ENCODE data around the gene GADL1.

- no peak for TF ChIP-seq EZH2 (IDR thresholded peaks at IDR 0.05)
- TF ChIP-seq POLR2AphosphoS5 (IDR thresholded peaks at IDR 0.05; ENCODE audit: borderline replicate concordance, low read depth, low read length) = no peak
- no peak for TF ChIP-seq FOXP2 (optimal IDR thresholded peaks at IDR 0.05; ENCODE audit: control extremely low read depth, extremely low read length, insufficient read depth)
These were observed 104.3 kb downstream of the GADL1 start for GRCh38 chr3:30790150-30790549.
